K562 (cell line): ENCODE data around the gene GSTM2. TPM values are rescaled to one million over a fixed set of nuclear protein-coding genes. Genes with fewer than 3 reads are reported as not detected.

Experiments used
- CHD1 ChIP-seq: fragments of 200-600 bp; sonication (generic); IDR thresholded peaks from one replicate; pipeline ENCODE4 v1.6.1; 2012; ENCODE audit warnings: mild to moderate bottlenecking, moderate library complexity, low read length, inconsistent platforms
- CREBBP ChIP-seq: IDR thresholded peaks from one replicate; pipeline ENCODE4 v1.6.1; 2012; ENCODE audit warnings: low read depth, mild to moderate bottlenecking, control low read depth, inconsistent platforms, low read length
- CXXC5 ChIP-seq: fragments of 250-450 bp; sonication (Bioruptor Pico); IDR thresholded peaks from 2 replicates; pipeline ENCODE4 v1.8.0; 2022; ENCODE audit warnings: inconsistent platforms, mild to moderate bottlenecking, moderate library complexity
- FOXA1 ChIP-seq: fragments of 450-650 bp; IDR thresholded peaks from 2 replicates; pipeline ENCODE4 v1.6.1; 2016; ENCODE audit warnings: mild to moderate bottlenecking, borderline replicate concordance
- HDAC1 ChIP-seq, 2 experiments: fragments of 450-650 bp; IDR thresholded peaks; 2 replicates each; pipeline ENCODE4 v1.6.1; 2016 to 2017; ENCODE audit warnings: inconsistent platforms in 1 of 2, mild to moderate bottlenecking in 1 of 2, moderate library complexity in 1 of 2
- MAZ ChIP-seq, 2 experiments: fragments of 450-650 bp in 1 of 2; sonication (generic) in 1 of 2; formaldehyde crosslinking; IDR thresholded peaks in 1 of 2; conservative IDR thresholded peaks in 1 of 2; 2 replicates each; pipeline versions ENCODE4 v1.4.0 to v1.5.0; 2020; ENCODE audit warnings: mild to moderate bottlenecking in 1 of 2, missing genetic modification reagents in 1 of 2
- PPARD ChIP-seq: fragments of 250-450 bp; sonication (Bioruptor Pico); IDR thresholded peaks from 2 replicates; pipeline ENCODE4 v1.8.0; 2022; ENCODE audit warnings: inconsistent platforms, mild to moderate bottlenecking, moderate library complexity
- RFX1 ChIP-seq: fragments of 450-650 bp; IDR thresholded peaks from 2 replicates; pipeline ENCODE4 v1.6.1; 2016; ENCODE audit warnings: mild to moderate bottlenecking, moderate library complexity
- SETDB1 ChIP-seq: IDR thresholded peaks from one replicate; pipeline ENCODE4 v1.6.1; 2012; ENCODE audit warnings: low read length, control low read depth, inconsistent platforms
- SIN3A ChIP-seq, 2 experiments: fragments of 150-350 bp in 1 of 2; IDR thresholded peaks; 2 replicates each; pipeline ENCODE4 v1.6.1; 2011 to 2016; ENCODE audit warnings: borderline replicate concordance in 2 of 2, low read depth in 2 of 2, low read length in 2 of 2, mild to moderate bottlenecking in 2 of 2, moderate library complexity in 2 of 2; ENCODE audit not compliant: control insufficient read depth in 1 of 2
- SLC30A9 ChIP-seq: fragments of 250-450 bp; sonication (Bioruptor Pico); IDR thresholded peaks from 2 replicates; pipeline ENCODE4 v1.8.0; 2022; ENCODE audit warnings: mild to moderate bottlenecking, moderate library complexity
- SRSF3 ChIP-seq: fragments of 200-400 bp; formaldehyde crosslinking; IDR thresholded peaks from 2 replicates; pipeline ENCODE4 v1.6.1; 2016; ENCODE audit warnings: mild to moderate bottlenecking, low read length, moderate library complexity; ENCODE audit not compliant: insufficient read depth
- TAL1 ChIP-seq: fragments of 450-650 bp; IDR thresholded peaks from 2 replicates; pipeline ENCODE4 v1.6.1; 2016; ENCODE audit warnings: mild to moderate bottlenecking
- TCF7L2 ChIP-seq: fragments of 150-350 bp; IDR thresholded peaks from 2 replicates; pipeline ENCODE4 v1.6.1; 2016; ENCODE audit warnings: low read depth, mild to moderate bottlenecking, low read length, moderate library complexity
- ZNF76 ChIP-seq: fragments of 250-450 bp; sonication (Bioruptor Pico); IDR thresholded peaks from 2 replicates; pipeline ENCODE4 v1.4.0; 2020; ENCODE audit warnings: mild to moderate bottlenecking, moderate library complexity, borderline replicate concordance
- polyA plus RNA-seq, 8 experiments: library from polyadenylated mRNA; depleted of rRNA in 4 of 8; stranded (reverse) in 5 of 8; unstranded in 3 of 8; fragments of >200 nt; fragmentation: Nextera tagmentation in 2 of 8; fragmentation: Illumina TruSeq in 1 of 8; extraction: Ambion mirVana in 2 of 8; extraction: Trizol in 1 of 8; gene quantifications; 2 replicates each; pipeline versions ENCODE4 v1.2.1 to v1.2.3, GENCODE V29; 2011 to 2014; ENCODE audit warnings: inconsistent platforms in 1 of 8, missing spikeins in 1 of 8
- total RNA-seq, 7 experiments: library from RNA; depleted of rRNA in 6 of 7; stranded (reverse); fragments of >200 nt in 6 of 7; fragmentation: Illumina TruSeq in 2 of 7; extraction: Trizol in 2 of 7; gene quantifications; 2 replicates each; pipeline versions ENCODE4 v1.2.1 to v1.2.3, GENCODE V29; 2011 to 2021; ENCODE audit warnings: low replicate concordance in 1 of 7
- TF ChIP-seq, protein P1 (sequence below): fragments of 250-450 bp; sonication (Bioruptor Pico); IDR thresholded peaks from 2 replicates; pipeline ENCODE4 v1.5.0; 2020; ENCODE audit warnings: mild to moderate bottlenecking
- TF ChIP-seq, protein P2 (sequence below): fragments of 450-650 bp; IDR thresholded peaks from 2 replicates; pipeline ENCODE4 v1.6.1; 2017; ENCODE audit warnings: antibody characterized with exemption, mild to moderate bottlenecking
- TF ChIP-seq, protein P3 (sequence below): fragments of 250-450 bp; sonication (Bioruptor Pico); IDR thresholded peaks from 2 replicates; pipeline ENCODE4 v1.4.0; 2020

The GSTM2 gene
- total and polyA plus RNA-seq, 9 of the 15 experiments (the other 6 are each of a cell fraction or from before 2014, with no cell fraction given) = 1.6 to 15.1 (median 6.8) TPM

DNA sequence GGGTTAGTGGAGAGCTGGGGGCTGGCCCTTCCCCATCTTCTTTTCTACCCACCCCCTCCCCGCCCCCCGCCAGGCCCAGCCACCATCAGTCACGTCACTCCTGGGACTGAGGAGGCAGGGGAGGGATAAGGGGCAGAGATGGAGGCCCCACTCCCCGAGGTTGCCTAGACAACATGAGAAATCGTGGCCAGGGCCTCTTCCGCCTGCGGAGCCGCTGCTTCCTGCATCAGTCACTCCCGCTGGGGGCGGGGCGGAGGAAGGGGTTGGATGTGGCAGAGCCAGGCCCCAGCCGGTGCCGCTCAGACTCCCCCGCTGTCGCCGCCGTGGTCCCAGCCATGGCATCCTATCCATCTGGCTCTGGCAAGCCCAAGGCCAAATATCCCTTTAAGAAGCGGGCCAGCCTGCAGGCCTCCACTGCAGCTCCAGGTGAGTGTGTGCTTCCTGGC lies 47.0 kb upstream of the GSTM2 start (continued):
- TF ChIP-seq TCF7L2 = no peak
- no peak for TF ChIP-seq FOXA1
- TF ChIP-seq, protein P1, sequence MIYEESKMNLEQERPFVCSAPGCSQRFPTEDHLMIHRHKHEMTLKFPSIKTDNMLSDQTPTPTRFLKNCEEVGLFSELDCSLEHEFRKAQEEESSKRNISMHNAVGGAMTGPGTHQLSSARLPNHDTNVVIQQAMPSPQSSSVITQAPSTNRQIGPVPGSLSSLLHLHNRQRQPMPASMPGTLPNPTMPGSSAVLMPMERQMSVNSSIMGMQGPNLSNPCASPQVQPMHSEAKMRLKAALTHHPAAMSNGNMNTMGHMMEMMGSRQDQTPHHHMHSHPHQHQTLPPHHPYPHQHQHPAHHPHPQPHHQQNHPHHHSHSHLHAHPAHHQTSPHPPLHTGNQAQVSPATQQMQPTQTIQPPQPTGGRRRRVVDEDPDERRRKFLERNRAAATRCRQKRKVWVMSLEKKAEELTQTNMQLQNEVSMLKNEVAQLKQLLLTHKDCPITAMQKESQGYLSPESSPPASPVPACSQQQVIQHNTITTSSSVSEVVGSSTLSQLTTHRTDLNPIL (CRISPR knock-in tag) = no peak
- TF ChIP-seq PPARD = no peak
- no peak for TF ChIP-seq TAL1
- TF ChIP-seq SIN3A (IDR thresholded peaks at IDR 0.05; ENCODE audit: borderline replicate concordance in 2 of 2, control insufficient read depth in 1 of 2, low read depth in 2 of 2, low read length in 2 of 2) = peak; percentile 79 to 88; a peak in 2 of 4 replicates
- TF ChIP-seq, protein P2, sequence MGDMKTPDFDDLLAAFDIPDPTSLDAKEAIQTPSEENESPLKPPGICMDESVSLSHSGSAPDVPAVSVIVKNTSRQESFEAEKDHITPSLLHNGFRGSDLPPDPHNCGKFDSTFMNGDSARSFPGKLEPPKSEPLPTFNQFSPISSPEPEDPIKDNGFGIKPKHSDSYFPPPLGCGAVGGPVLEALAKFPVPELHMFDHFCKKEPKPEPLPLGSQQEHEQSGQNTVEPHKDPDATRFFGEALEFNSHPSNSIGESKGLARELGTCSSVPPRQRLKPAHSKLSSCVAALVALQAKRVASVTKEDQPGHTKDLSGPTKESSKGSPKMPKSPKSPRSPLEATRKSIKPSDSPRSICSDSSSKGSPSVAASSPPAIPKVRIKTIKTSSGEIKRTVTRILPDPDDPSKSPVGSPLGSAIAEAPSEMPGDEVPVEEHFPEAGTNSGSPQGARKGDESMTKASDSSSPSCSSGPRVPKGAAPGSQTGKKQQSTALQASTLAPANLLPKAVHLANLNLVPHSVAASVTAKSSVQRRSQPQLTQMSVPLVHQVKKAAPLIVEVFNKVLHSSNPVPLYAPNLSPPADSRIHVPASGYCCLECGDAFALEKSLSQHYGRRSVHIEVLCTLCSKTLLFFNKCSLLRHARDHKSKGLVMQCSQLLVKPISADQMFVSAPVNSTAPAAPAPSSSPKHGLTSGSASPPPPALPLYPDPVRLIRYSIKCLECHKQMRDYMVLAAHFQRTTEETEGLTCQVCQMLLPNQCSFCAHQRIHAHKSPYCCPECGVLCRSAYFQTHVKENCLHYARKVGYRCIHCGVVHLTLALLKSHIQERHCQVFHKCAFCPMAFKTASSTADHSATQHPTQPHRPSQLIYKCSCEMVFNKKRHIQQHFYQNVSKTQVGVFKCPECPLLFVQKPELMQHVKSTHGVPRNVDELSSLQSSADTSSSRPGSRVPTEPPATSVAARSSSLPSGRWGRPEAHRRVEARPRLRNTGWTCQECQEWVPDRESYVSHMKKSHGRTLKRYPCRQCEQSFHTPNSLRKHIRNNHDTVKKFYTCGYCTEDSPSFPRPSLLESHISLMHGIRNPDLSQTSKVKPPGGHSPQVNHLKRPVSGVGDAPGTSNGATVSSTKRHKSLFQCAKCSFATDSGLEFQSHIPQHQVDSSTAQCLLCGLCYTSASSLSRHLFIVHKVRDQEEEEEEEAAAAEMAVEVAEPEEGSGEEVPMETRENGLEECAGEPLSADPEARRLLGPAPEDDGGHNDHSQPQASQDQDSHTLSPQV = no peak
- TF ChIP-seq, protein P3, sequence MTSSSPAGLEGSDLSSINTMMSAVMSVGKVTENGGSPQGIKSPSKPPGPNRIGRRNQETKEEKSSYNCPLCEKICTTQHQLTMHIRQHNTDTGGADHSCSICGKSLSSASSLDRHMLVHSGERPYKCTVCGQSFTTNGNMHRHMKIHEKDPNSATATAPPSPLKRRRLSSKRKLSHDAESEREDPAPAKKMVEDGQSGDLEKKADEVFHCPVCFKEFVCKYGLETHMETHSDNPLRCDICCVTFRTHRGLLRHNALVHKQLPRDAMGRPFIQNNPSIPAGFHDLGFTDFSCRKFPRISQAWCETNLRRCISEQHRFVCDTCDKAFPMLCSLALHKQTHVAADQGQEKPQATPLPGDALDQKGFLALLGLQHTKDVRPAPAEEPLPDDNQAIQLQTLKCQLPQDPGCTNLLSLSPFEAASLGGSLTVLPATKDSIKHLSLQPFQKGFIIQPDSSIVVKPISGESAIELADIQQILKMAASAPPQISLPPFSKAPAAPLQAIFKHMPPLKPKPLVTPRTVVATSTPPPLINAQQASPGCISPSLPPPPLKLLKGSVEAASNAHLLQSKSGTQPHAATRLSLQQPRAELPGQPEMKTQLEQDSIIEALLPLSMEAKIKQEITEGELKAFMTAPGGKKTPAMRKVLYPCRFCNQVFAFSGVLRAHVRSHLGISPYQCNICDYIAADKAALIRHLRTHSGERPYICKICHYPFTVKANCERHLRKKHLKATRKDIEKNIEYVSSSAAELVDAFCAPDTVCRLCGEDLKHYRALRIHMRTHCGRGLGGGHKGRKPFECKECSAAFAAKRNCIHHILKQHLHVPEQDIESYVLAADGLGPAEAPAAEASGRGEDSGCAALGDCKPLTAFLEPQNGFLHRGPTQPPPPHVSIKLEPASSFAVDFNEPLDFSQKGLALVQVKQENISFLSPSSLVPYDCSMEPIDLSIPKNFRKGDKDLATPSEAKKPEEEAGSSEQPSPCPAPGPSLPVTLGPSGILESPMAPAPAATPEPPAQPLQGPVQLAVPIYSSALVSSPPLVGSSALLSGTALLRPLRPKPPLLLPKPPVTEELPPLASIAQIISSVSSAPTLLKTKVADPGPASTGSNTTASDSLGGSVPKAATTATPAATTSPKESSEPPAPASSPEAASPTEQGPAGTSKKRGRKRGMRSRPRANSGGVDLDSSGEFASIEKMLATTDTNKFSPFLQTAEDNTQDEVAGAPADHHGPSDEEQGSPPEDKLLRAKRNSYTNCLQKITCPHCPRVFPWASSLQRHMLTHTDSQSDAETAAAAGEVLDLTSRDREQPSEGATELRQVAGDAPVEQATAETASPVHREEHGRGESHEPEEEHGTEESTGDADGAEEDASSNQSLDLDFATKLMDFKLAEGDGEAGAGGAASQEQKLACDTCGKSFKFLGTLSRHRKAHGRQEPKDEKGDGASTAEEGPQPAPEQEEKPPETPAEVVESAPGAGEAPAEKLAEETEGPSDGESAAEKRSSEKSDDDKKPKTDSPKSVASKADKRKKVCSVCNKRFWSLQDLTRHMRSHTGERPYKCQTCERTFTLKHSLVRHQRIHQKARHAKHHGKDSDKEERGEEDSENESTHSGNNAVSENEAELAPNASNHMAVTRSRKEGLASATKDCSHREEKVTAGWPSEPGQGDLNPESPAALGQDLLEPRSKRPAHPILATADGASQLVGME = peak; percentile 83; the same call in 1 of the 2 replicates
- peak; percentile 48 to 63; a peak in 3 of 4 replicates for TF ChIP-seq MAZ (CRISPR knock-in tag; conservative IDR thresholded peaks at IDR 0.05 in 1 of 2, IDR thresholded peaks at IDR 0.05 in 1 of 2)
- peak in 1 of 2 experiments; percentile 43; a peak in 1 of 4 replicates for TF ChIP-seq HDAC1 (IDR thresholded peaks at IDR 0.05)
- TF ChIP-seq SLC30A9 = no peak
- TF ChIP-seq CXXC5 = peak; percentile 53; the same call in 1 of the 2 replicates
- peak; percentile 94 for TF ChIP-seq RFX1
- no peak for TF ChIP-seq ZNF76
- TF ChIP-seq CHD1 = no peak
- no peak for TF ChIP-seq SETDB1
- no peak for TF ChIP-seq CREBBP
- TF ChIP-seq SRSF3 = no peak
